GM12878 (cell line): ENCODE data around the gene CD2BP2. TPM values are rescaled to one million over a fixed set of nuclear protein-coding genes. Genes with fewer than 3 reads are reported as not detected.

Experiments
- ATAC-seq: fragments of 200-7000 bp; cut with Tn5 transposase; 3 replicates; pipeline ENCODE4 v1.9.1; 2020; ENCODE audit warnings: mild to moderate bottlenecking, moderate library complexity
- BruUV-seq: library from RNA; stranded (reverse); fragments of 400-500 nt; replicated peaks from 2 replicates; lab custom pipeline; 2021; lab: Mats Ljungman, UMichigan
- CTCF ChIA-PET: fragments of 300-600 bp; sonication (Branson Sonifier 250); formaldehyde crosslinking; extraction: SDS; loops from one replicate; lab custom pipeline; 2021; ENCODE audit warnings: inconsistent platforms; lab: Yijun Ruan, JAX
- POLR2A ChIA-PET: fragments of 350-600 bp; formaldehyde crosslinking; extraction: SDS; loops from one replicate; lab custom pipeline; 2021; ENCODE audit warnings: inconsistent platforms; lab: Charles Lee
- RAD21 ChIA-PET: fragments of 300-600 bp; sonication (Branson Sonifier 250); formaldehyde crosslinking; loops from one replicate; lab custom pipeline; 2023; ENCODE audit warnings: antibody characterized with exemption; ENCODE audit not compliant: unreplicated experiment; lab: Charles Lee
- SMC1A ChIA-PET: fragments of 300-600 bp; sonication (Branson Sonifier 250); formaldehyde crosslinking; loops from one replicate; lab custom pipeline; 2023; ENCODE audit not compliant: unreplicated experiment, uncharacterized antibody; lab: Charles Lee
- DNase-seq: peaks from one replicate; pipeline ENCODE4 v3.0.0-alpha.2; 2011; ENCODE audit warnings: low read depth, low spot score
- FAIRE-seq: peaks from 3 replicates; lab custom pipeline; 2011; peaks lifted over from hg19 to GRCh38; lab: Jason Lieb, UNC
- H2AFZ ChIP-seq: 2 replicates; pipeline ENCODE4 v1.6.0; 2011; ENCODE audit warnings: low read depth, low read length, control low read depth; ENCODE audit not compliant: control insufficient read depth
- H3K27ac ChIP-seq: 2 replicates; pipeline ENCODE4 v1.5.1; 2011; ENCODE audit warnings: control low read depth; ENCODE audit not compliant: control insufficient read depth, insufficient read depth
- H3K27me3 ChIP-seq, 2 experiments: replicated peaks in 1 of 2; 2 replicates each; pipeline versions ENCODE4 v1.6.0 to v1.6.1; 2011; ENCODE audit warnings: low read length in 1 of 2; ENCODE audit not compliant: control insufficient read depth in 2 of 2, insufficient read depth in 2 of 2
- H3K36me3 ChIP-seq, 2 experiments: 2 replicates each; pipeline ENCODE4 v1.5.1; 2011; ENCODE audit warnings: low read length in 1 of 2; ENCODE audit not compliant: control insufficient read depth in 2 of 2, insufficient read depth in 2 of 2
- H3K4me1 ChIP-seq: 2 replicates; pipeline ENCODE4 v1.6.1; 2011; ENCODE audit warnings: mild to moderate bottlenecking, low read length, moderate library complexity, mixed read lengths; ENCODE audit not compliant: control insufficient read depth, insufficient read depth
- H3K4me2 ChIP-seq: 2 replicates; pipeline ENCODE4 v1.6.0; 2011; ENCODE audit warnings: control low read depth; ENCODE audit not compliant: control insufficient read depth, insufficient read depth
- H3K4me3 ChIP-seq: fragments of 200-600 bp; sonication (generic); 2 replicates; pipeline ENCODE4 v1.5.1; 2016
- H3K79me2 ChIP-seq: 2 replicates; pipeline ENCODE4 v1.6.0; 2011; ENCODE audit warnings: low read length; ENCODE audit not compliant: control insufficient read depth, insufficient read depth
- H3K9ac ChIP-seq: 2 replicates; pipeline ENCODE4 v1.8.0; 2011; ENCODE audit warnings: low read length, control low read depth, mixed read lengths; ENCODE audit not compliant: control insufficient read depth, insufficient read depth
- H3K9me3 ChIP-seq: replicated peaks from 3 replicates; pipeline ENCODE4 v1.5.1; 2011; ENCODE audit warnings: mild to moderate bottlenecking, low read length; ENCODE audit not compliant: control insufficient read depth, insufficient read depth
- H4K20me1 ChIP-seq: 2 replicates; pipeline ENCODE4 v1.6.0; 2011; ENCODE audit not compliant: control insufficient read depth, insufficient read depth
- BHLHE40 ChIP-seq, 2 experiments: fragments of 450-650 bp in 1 of 2; IDR thresholded peaks; 2 replicates each; pipeline ENCODE4 v1.6.1; 2011 to 2017; ENCODE audit warnings: low read depth in 2 of 2, borderline replicate concordance in 1 of 2, improper control_type of control experiment in 1 of 2, low read length in 1 of 2, mild to moderate bottlenecking in 1 of 2
- CEBPB ChIP-seq, 2 experiments: fragments of 150-350 bp in 1 of 2; IDR thresholded peaks; 2 replicates each; pipeline ENCODE4 v1.6.1; 2012 to 2014; ENCODE audit warnings: low read depth in 2 of 2, low read length in 2 of 2, borderline replicate concordance in 1 of 2, inconsistent platforms in 1 of 2
- IKZF2 ChIP-seq, 2 experiments: fragments of 450-650 bp; IDR thresholded peaks; 2 replicates each; pipeline ENCODE4 v1.6.1; 2017; ENCODE audit warnings: mild to moderate bottlenecking in 2 of 2, moderate library complexity in 2 of 2
- KAT2A ChIP-seq: conservative IDR thresholded peaks from 2 replicates; pipeline ENCODE4 v1.6.1; 2011; ENCODE audit warnings: low read depth, low read length; ENCODE audit not compliant: control insufficient read depth
- KDM1A ChIP-seq: fragments of 200-600 bp; sonication (generic); IDR thresholded peaks from 2 replicates; pipeline ENCODE4 v1.6.1; 2016; ENCODE audit warnings: borderline replicate concordance
- MEF2A ChIP-seq: IDR thresholded peaks from 2 replicates; pipeline ENCODE4 v1.6.1; 2011; ENCODE audit warnings: low read depth, mild to moderate bottlenecking, low read length, moderate library complexity; ENCODE audit not compliant: insufficient read depth
- MEF2B ChIP-seq: fragments of 450-650 bp; IDR thresholded peaks from 2 replicates; pipeline ENCODE4 v1.6.1; 2018; ENCODE audit warnings: mild to moderate bottlenecking, moderate library complexity; ENCODE audit not compliant: partially characterized antibody, poor library complexity, severe bottlenecking
- MTA2 ChIP-seq: fragments of 450-650 bp; IDR thresholded peaks from 2 replicates; pipeline ENCODE4 v1.6.1; 2016; ENCODE audit warnings: low read depth, mild to moderate bottlenecking, moderate library complexity
- NFIC ChIP-seq: IDR thresholded peaks from 2 replicates; pipeline ENCODE4 v1.6.1; 2012; ENCODE audit warnings: low read depth, mild to moderate bottlenecking, inconsistent platforms, low read length, moderate library complexity
- NR2C1 ChIP-seq: fragments of 450-650 bp; IDR thresholded peaks from 2 replicates; pipeline ENCODE4 v1.6.1; 2017; ENCODE audit warnings: antibody characterized with exemption, mild to moderate bottlenecking, moderate library complexity
- PML ChIP-seq: IDR thresholded peaks from 2 replicates; pipeline ENCODE4 v1.6.1; 2012; ENCODE audit warnings: low read length, inconsistent platforms
- POLR2AphosphoS2 ChIP-seq: IDR thresholded peaks from 2 replicates; pipeline ENCODE4 v1.6.1; 2011; ENCODE audit warnings: low read depth, mild to moderate bottlenecking, low read length, improper control_type of control experiment, moderate library complexity
- RUNX3 ChIP-seq: IDR thresholded peaks from 2 replicates; pipeline ENCODE4 v1.6.1; 2012; ENCODE audit warnings: low read length, inconsistent platforms
- SMAD1 ChIP-seq: fragments of 450-650 bp; IDR thresholded peaks from 2 replicates; pipeline ENCODE4 v1.6.1; 2018; ENCODE audit warnings: mild to moderate bottlenecking, low read depth; ENCODE audit not compliant: partially characterized antibody
- YBX1 ChIP-seq: fragments of 450-650 bp; IDR thresholded peaks from 2 replicates; pipeline ENCODE4 v1.6.1; 2016; ENCODE audit warnings: antibody characterized with exemption
- ZNF384 ChIP-seq: IDR thresholded peaks from 2 replicates; pipeline ENCODE4 v1.6.1; 2012; ENCODE audit warnings: low read depth, mild to moderate bottlenecking, low read length, improper control_type of control experiment, borderline replicate concordance
- WGBS: methylation state at CpG from one replicate; pipeline ENCODE4 v1.1.6; 2016; ENCODE audit warnings: low lambda C conversion rate; ENCODE audit not compliant: insufficient replicate concordance, insufficient coverage; ENCODE audit errors: missing lambda C conversion rate; 5-methylcytosine and 5-hydroxymethylcytosine counted together
- in situ Hi-C: fragments of 300-500 bp; cut with MboI; formaldehyde crosslinking; loops from 9 replicates; pipeline ENCODE4 v1.14.3; 2018; ENCODE audit warnings: mixed read lengths
- intact Hi-C: fragments of 100-400 bp; cut with micrococcal nuclease; formaldehyde crosslinking; loops from one replicate; pipeline ENCODE4 v1.14.2; 2022; ENCODE audit not compliant: unreplicated experiment
- polyA plus RNA-seq, 11 experiments: library from polyadenylated mRNA; depleted of rRNA in 4 of 11; unstranded in 6 of 11; stranded (reverse) in 5 of 11; fragments of >200 nt; fragmentation: Nextera tagmentation in 4 of 11; fragmentation: Illumina TruSeq in 1 of 11; extraction: Ambion mirVana in 4 of 11; extraction: Trizol in 1 of 11; gene quantifications; 1 replicate in 1 of 11; 2 replicates in 10 of 11; pipeline versions ENCODE4 v1.2.1 to v1.2.3, GENCODE V29; 2011 to 2016; ENCODE audit warnings: inconsistent platforms in 2 of 11, missing spikeins in 2 of 11, low read depth in 1 of 11
- total RNA-seq, 4 experiments: library from RNA; depleted of rRNA in 3 of 4; stranded (reverse); fragments of >200 nt in 3 of 4; fragmentation: Illumina TruSeq in 1 of 4; extraction: Trizol in 1 of 4; gene quantifications; 2 replicates each; pipeline versions ENCODE4 v1.2.1 to v1.2.3, GENCODE V29; 2013 to 2021
- TF ChIP-seq, protein P1 (sequence below): fragments of 450-650 bp; IDR thresholded peaks from 2 replicates; pipeline ENCODE4 v1.6.1; 2017; ENCODE audit warnings: antibody characterized with exemption, mild to moderate bottlenecking, moderate library complexity
- TF ChIP-seq, protein P2 (sequence below): fragments of 450-650 bp; formaldehyde crosslinking; IDR thresholded peaks from 2 replicates; pipeline ENCODE4 v1.4.0; 2020; ENCODE audit warnings: mild to moderate bottlenecking, moderate library complexity

Gene CD2BP2
- total and polyA plus RNA-seq, 10 of the 15 experiments (the other 5 are each of a cell fraction or from before 2014, with no cell fraction given), result 3.3 to 47.9 (median 31.8) TPM

GRCh38 chr16:30349675-30350074 lies 5.4 kb downstream of the CD2BP2 start:
- Histone ChIP-seq H3K9me3 (no peaks in the 10 kb centered on the region), H3K4me2 (peak overlapping the region; percentile 78), H2AFZ (no peak overlapping the region), H3K4me1 (peaks cover 30% of the 10 kb centered on the region), H3K4me3 (no peak overlapping the region), H3K27ac (no peak overlapping the region; the same call in 1 of the 2 replicates), H4K20me1 (peaks cover 8% of the 10 kb centered on the region), H3K79me2 (peaks cover 9% of the 10 kb centered on the region), H3K27me3 (no peaks in the 10 kb centered on the region), H3K36me3 (peaks cover 0 to 4% of the 10 kb centered on the region in 2 experiments), H3K9ac (no peak overlapping the region)
- no TSS peak for BruUV-seq
- FAIRE-seq (no peak), DNase-seq (peak; percentile 51), ATAC-seq (peak; percentile 63)
- ChIA-PET POLR2A (interaction anchor here (0.6 to 1.1 kb wide), 5 partner anchors 8 to 313 kb away, joined by 3 to 9 read pairs (median 6); no protein-coding TSS in a partner anchor), CTCF (interaction anchor here (0.6 to 2.1 kb wide), 2 partner anchors 8 to 21 kb away, joined by 3 to 5 read pairs; no protein-coding TSS in a partner anchor), SMC1A (interaction anchor here (0.6 to 1.9 kb wide), 4 partner anchors 14 to 31 kb away, joined by 3 to 5 read pairs (median 4); no protein-coding TSS in a partner anchor), RAD21 (interaction anchor here (0.6 to 1.3 kb wide), 3 partner anchors 22 to 288 kb away, joined by 3 read pairs; no protein-coding TSS in a partner anchor)
- in situ Hi-C loops (no loop called here), intact Hi-C loops (loop anchor here (10.0 kb wide), 1 partner anchor 255 kb away; the partner anchor contains the start of genes TBX6 and YPEL3)
- WGBS, result 4% methylated on average over 3 of the region's 3 CpGs
- peak; percentile 53 to 83; a peak in 2 of 4 replicates for TF ChIP-seq BHLHE40 (IDR thresholded peaks at IDR 0.05; ENCODE audit: borderline replicate concordance in 1 of 2, low read depth in 2 of 2, low read length in 1 of 2)
- TF ChIP-seq NR2C1, result no peak
- TF ChIP-seq POLR2AphosphoS2, result no peak
- TF ChIP-seq MEF2A, result peak; percentile 66; the same call in 1 of the 2 replicates
- no peak for TF ChIP-seq SMAD1
- peak in 1 of 2 experiments; percentile 59; a peak in 2 of 4 replicates for TF ChIP-seq CEBPB (IDR thresholded peaks at IDR 0.05; ENCODE audit: borderline replicate concordance in 1 of 2, low read depth in 2 of 2, low read length in 2 of 2)
- peak; percentile 16 to 20; a peak in 2 of 4 replicates for TF ChIP-seq IKZF2 (IDR thresholded peaks at IDR 0.05)
- peak; percentile 36; the same call in 1 of the 2 replicates for TF ChIP-seq NFIC
- peak; percentile 21 for TF ChIP-seq MEF2B
- TF ChIP-seq, protein P1, sequence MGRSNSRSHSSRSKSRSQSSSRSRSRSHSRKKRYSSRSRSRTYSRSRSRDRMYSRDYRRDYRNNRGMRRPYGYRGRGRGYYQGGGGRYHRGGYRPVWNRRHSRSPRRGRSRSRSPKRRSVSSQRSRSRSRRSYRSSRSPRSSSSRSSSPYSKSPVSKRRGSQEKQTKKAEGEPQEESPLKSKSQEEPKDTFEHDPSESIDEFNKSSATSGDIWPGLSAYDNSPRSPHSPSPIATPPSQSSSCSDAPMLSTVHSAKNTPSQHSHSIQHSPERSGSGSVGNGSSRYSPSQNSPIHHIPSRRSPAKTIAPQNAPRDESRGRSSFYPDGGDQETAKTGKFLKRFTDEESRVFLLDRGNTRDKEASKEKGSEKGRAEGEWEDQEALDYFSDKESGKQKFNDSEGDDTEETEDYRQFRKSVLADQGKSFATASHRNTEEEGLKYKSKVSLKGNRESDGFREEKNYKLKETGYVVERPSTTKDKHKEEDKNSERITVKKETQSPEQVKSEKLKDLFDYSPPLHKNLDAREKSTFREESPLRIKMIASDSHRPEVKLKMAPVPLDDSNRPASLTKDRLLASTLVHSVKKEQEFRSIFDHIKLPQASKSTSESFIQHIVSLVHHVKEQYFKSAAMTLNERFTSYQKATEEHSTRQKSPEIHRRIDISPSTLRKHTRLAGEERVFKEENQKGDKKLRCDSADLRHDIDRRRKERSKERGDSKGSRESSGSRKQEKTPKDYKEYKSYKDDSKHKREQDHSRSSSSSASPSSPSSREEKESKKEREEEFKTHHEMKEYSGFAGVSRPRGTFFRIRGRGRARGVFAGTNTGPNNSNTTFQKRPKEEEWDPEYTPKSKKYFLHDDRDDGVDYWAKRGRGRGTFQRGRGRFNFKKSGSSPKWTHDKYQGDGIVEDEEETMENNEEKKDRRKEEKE, result no peak
- 0 out of 2 replicates have a peak, but pooled peaks have one; percentile 3 for TF ChIP-seq PML
- peak; percentile 71 for TF ChIP-seq RUNX3
- no peak for TF ChIP-seq KAT2A
- TF ChIP-seq YBX1, result no peak
- TF ChIP-seq ZNF384, result peak; percentile 21; the same call in 1 of the 2 replicates
- TF ChIP-seq MTA2, result peak; percentile 29; the same call in 1 of the 2 replicates
- TF ChIP-seq, protein P2, sequence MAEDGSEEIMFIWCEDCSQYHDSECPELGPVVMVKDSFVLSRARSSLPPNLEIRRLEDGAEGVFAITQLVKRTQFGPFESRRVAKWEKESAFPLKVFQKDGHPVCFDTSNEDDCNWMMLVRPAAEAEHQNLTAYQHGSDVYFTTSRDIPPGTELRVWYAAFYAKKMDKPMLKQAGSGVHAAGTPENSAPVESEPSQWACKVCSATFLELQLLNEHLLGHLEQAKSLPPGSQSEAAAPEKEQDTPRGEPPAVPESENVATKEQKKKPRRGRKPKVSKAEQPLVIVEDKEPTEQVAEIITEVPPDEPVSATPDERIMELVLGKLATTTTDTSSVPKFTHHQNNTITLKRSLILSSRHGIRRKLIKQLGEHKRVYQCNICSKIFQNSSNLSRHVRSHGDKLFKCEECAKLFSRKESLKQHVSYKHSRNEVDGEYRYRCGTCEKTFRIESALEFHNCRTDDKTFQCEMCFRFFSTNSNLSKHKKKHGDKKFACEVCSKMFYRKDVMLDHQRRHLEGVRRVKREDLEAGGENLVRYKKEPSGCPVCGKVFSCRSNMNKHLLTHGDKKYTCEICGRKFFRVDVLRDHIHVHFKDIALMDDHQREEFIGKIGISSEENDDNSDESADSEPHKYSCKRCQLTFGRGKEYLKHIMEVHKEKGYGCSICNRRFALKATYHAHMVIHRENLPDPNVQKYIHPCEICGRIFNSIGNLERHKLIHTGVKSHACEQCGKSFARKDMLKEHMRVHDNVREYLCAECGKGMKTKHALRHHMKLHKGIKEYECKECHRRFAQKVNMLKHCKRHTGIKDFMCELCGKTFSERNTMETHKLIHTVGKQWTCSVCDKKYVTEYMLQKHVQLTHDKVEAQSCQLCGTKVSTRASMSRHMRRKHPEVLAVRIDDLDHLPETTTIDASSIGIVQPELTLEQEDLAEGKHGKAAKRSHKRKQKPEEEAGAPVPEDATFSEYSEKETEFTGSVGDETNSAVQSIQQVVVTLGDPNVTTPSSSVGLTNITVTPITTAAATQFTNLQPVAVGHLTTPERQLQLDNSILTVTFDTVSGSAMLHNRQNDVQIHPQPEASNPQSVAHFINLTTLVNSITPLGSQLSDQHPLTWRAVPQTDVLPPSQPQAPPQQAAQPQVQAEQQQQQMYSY (CRISPR knock-in tag), result no peak
- TF ChIP-seq KDM1A, result no peak
